Measurements from ENCODE around the gene TUSC7. TPM values are rescaled to one million over a fixed set of nuclear protein-coding genes. Genes with fewer than 3 reads are reported as not detected.

The TUSC7 gene
- not detected for total RNA-seq
- polyA plus RNA-seq (2013, experiment 1 of 2) = not detected
- not detected for polyA plus RNA-seq (2013, experiment 2 of 2)
- long read RNA-seq, experiment 1 = 0 reads
- long read RNA-seq, experiment 2 = 0 reads
- long read RNA-seq, experiment 3 = 0 reads
- long read RNA-seq, experiment 4 = 0 reads

- H3K9ac ChIP-seq (ENCODE audit: extremely low read depth, low read length, poor library complexity, severe bottlenecking) = no peak within 1 kb of the TSS
- H3K9me3 ChIP-seq (ENCODE audit: control insufficient read depth, low read length) = no peaks in the 10 kb centered on the region
- no peaks in the 10 kb centered on the region for H3K27me3 ChIP-seq (ENCODE audit: control insufficient read depth, insufficient read depth, low read length, poor library complexity, severe bottlenecking)
- Mint-ChIP-seq H3K27ac (no peak within 1 kb of the TSS), H3K4me3 (no peak within 1 kb of the TSS), H3K27me3 (ENCODE audit: insufficient read depth) (peaks cover 4% of the 10 kb centered on the region), H3K9me3 (no peaks in the 10 kb centered on the region), H3K36me3 (ENCODE audit: low read depth) (no peaks in the 10 kb centered on the region), H3K4me1 (peaks cover 7% of the 10 kb centered on the region)
- H3K4me1 ChIP-seq (ENCODE audit: control insufficient read depth, insufficient read depth, low read length) = no peaks in the 10 kb centered on the region
- WGBS, 2 experiments (ENCODE audit: insufficient coverage in 1 of 2, insufficient read length in 1 of 2) = 90 to 97% methylated on average over 4 of the region's 4 CpGs
- H3K4me3 ChIP-seq (ENCODE audit: low read length) = no peak within 1 kb of the TSS
- TF ChIP-seq, protein P1, sequence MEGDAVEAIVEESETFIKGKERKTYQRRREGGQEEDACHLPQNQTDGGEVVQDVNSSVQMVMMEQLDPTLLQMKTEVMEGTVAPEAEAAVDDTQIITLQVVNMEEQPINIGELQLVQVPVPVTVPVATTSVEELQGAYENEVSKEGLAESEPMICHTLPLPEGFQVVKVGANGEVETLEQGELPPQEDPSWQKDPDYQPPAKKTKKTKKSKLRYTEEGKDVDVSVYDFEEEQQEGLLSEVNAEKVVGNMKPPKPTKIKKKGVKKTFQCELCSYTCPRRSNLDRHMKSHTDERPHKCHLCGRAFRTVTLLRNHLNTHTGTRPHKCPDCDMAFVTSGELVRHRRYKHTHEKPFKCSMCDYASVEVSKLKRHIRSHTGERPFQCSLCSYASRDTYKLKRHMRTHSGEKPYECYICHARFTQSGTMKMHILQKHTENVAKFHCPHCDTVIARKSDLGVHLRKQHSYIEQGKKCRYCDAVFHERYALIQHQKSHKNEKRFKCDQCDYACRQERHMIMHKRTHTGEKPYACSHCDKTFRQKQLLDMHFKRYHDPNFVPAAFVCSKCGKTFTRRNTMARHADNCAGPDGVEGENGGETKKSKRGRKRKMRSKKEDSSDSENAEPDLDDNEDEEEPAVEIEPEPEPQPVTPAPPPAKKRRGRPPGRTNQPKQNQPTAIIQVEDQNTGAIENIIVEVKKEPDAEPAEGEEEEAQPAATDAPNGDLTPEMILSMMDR (conservative IDR thresholded peaks at IDR 0.05) = no peak
- H3K27ac ChIP-seq (ENCODE audit: low read depth, low read length) = no peak within 1 kb of the TSS
- no peaks in the 10 kb centered on the region for H3K36me3 ChIP-seq (ENCODE audit: control insufficient read depth, insufficient read depth, low read length)
- DNase-seq = no peak
Observed at GRCh38 chr3:116709479-116709878, at the start of gene TUSC7. Gene TUSC7 (plus strand): TSS chr3:116709779.

DNA sequence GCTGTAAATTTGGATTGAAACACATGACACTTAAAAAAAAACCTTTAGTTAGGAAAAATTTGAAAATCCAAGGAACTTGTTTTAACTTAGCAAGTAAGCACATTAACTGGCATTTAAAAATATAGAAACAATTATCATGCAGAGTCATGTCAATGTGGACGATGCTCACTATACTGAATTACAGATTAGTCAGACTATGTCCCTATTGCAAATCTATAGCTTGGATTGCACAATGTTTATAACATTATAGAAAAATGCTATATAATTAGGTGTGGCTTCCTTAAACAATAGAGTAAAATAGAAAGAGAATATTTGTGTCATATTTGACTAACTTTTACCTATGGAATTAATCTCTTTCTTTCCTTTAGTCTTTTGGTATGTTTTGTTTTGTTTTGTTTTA lies 48.4 kb upstream of the TUSC7 start:
- no peak overlapping the region for H3K27ac ChIP-seq (ENCODE audit: low read depth, low read length)
- Mint-ChIP-seq H3K27me3 (ENCODE audit: insufficient read depth) (no peaks in the 10 kb centered on the region), H3K9me3 (no peaks in the 10 kb centered on the region), H3K36me3 (ENCODE audit: low read depth) (no peaks in the 10 kb centered on the region), H3K4me1 (peaks cover 4% of the 10 kb centered on the region), H3K4me3 (no peak overlapping the region), H3K27ac (no peak overlapping the region)
- no peak overlapping the region for H3K4me3 ChIP-seq (ENCODE audit: low read length)
- H3K9me3 ChIP-seq (ENCODE audit: control insufficient read depth, low read length) = no peaks in the 10 kb centered on the region
- no peaks in the 10 kb centered on the region for H3K27me3 ChIP-seq (ENCODE audit: control insufficient read depth, insufficient read depth, low read length, poor library complexity, severe bottlenecking)
- H3K36me3 ChIP-seq (ENCODE audit: control insufficient read depth, insufficient read depth, low read length) = no peaks in the 10 kb centered on the region
- no peak overlapping the region for H3K9ac ChIP-seq (ENCODE audit: extremely low read depth, low read length, poor library complexity, severe bottlenecking)
- DNase-seq = no peak
- TF ChIP-seq, protein P1 (conservative IDR thresholded peaks at IDR 0.05) = no peak
- WGBS, 2 experiments (ENCODE audit: insufficient coverage in 1 of 2, insufficient read length in 1 of 2) = 100% methylated on average over 1 of the region's 1 CpG; no CpG with 5 or more reads in 1 of the 2 experiments
- H3K4me1 ChIP-seq (ENCODE audit: control insufficient read depth, insufficient read depth, low read length) = no peaks in the 10 kb centered on the region

DNA sequence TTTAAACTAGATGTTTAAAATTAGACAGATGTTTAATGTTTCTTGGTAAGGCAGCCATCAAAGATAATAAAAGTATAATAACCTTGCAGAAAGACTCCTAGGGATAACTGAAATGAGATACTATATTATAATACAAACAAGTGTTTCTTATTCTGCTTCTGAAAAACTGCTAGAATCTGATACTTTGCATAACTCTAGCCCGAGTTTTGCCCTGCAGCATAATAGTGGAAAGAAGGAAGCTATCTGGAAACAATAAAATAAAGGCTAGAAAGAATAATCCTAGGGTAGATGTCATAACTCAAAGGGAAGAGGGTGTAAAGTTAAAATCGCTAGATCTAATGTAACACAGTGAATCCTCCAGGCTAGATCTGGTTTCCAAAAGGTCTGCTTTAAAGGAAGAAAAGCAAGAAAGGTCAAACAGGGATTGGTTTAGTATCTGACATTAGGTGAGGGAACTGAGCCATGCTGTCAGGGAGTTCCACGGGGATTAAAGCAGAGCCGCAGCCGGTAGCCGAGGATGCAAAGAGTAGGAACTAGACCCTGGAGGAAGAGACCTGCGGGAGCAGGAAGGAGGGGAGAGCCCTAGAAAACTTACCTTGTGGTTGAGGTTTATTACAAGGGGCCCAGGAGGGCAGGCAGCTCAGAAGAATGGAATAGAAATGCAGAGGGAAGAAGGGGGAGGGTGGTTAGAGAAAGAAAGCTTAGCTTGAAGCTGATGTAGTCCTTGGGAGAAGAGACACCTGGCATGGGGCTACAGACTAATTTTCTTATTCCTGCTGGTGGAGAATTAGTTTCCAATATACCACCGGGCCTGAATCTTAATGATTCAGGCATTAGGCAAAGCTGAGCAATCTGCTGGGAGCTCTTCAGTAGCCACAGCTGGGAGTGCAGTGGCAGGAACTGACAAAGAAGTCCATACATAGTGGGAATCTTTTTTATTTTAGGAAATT lies 46.1 kb upstream of the TUSC7 start:
- H3K27ac ChIP-seq (ENCODE audit: low read depth, low read length) = peak overlapping the region; percentile 6
- WGBS, 2 experiments (ENCODE audit: insufficient coverage in 1 of 2, insufficient read length in 1 of 2) = 68 to 79% methylated on average over 8 of the region's 8 CpGs
- peaks cover 4% of the 10 kb centered on the region for H3K4me1 Mint-ChIP-seq
- no peaks in the 10 kb centered on the region for H3K9me3 ChIP-seq (ENCODE audit: control insufficient read depth, low read length)
- H3K4me3 Mint-ChIP-seq = no peak overlapping the region
- H3K9ac ChIP-seq (ENCODE audit: extremely low read depth, low read length, poor library complexity, severe bottlenecking) = no peak overlapping the region
- H3K4me3 ChIP-seq (ENCODE audit: low read length) = no peak overlapping the region
- H3K27me3 Mint-ChIP-seq (ENCODE audit: insufficient read depth) = no peaks in the 10 kb centered on the region
- no peaks in the 10 kb centered on the region for H3K4me1 ChIP-seq (ENCODE audit: control insufficient read depth, insufficient read depth, low read length)
- H3K36me3 ChIP-seq (ENCODE audit: control insufficient read depth, insufficient read depth, low read length) = no peaks in the 10 kb centered on the region
- peak; percentile 62 for DNase-seq
- TF ChIP-seq, protein P1 (conservative IDR thresholded peaks at IDR 0.05) = no peak
- no peaks in the 10 kb centered on the region for H3K9me3 Mint-ChIP-seq
- H3K36me3 Mint-ChIP-seq (ENCODE audit: low read depth) = no peaks in the 10 kb centered on the region
- H3K27ac Mint-ChIP-seq = no peak overlapping the region
- no peaks in the 10 kb centered on the region for H3K27me3 ChIP-seq (ENCODE audit: control insufficient read depth, insufficient read depth, low read length, poor library complexity, severe bottlenecking)
